Activated T-cell treated with anti-CD3 and anti-CD28 coated beads for 1 hour (primary cell): Measurements from ENCODE around the gene PFKM.

Source experiments
- DNase-seq: peaks from one replicate; pipeline ENCODE4 v3.0.0-alpha.2; 2020; ENCODE audit warnings: low read depth

The PFKM gene

GRCh38 chr12:48187916-48188695 is 68.9 kb downstream of the PFKM start:
- no peak for DNase-seq

- DNase-seq = peak; percentile 66
Measured at GRCh38 chr12:48189331-48190125, 70.4 kb downstream of the PFKM start.

- DNase-seq = no peak
Measured at GRCh38 chr12:48191096-48191495, 71.9 kb downstream of the PFKM start.

GRCh38 chr12:48192861-48193260 is 73.7 kb downstream of the PFKM start:
- no peak for DNase-seq

GRCh38 chr12:48193623-48194022 is 74.5 kb downstream of the PFKM start:
- no peak for DNase-seq

DNA sequence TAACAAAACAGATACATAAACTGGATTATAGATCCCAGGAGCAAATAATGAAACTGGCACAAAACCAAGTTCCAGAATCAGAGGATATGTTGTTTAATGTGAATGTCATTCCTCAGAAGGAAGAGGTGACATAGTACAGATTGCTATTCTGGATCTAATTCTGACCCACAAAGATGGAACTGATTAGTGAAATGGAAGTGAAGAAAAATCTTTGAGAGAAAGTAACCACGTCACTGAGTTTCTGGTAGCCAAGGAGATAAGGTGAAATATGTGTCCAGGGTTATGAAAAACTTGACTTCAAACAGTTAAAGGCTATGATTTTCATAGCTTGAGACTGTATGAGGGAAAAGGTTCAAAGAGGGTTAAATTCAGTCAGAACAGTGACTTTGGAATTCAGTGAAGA is 75.6 kb downstream of the PFKM start:
- DNase-seq = no peak
